Hepatocyte (in vitro differentiated cells): ENCODE measurements around the gene COIL. TPM values are rescaled to one million over a fixed set of nuclear protein-coding genes. Genes with fewer than 3 reads are reported as not detected.

Experiments used
- DNase-seq: peaks from one replicate; pipeline ENCODE4 v3.0.0-alpha.2; 2016; ENCODE audit warnings: low spot score
- H2AFZ ChIP-seq: fragments of 200-600 bp; sonication (generic); 2 replicates; pipeline ENCODE4 v1.6.0; 2016; ENCODE audit warnings: antibody characterized with exemption, mild to moderate bottlenecking
- H3K27ac ChIP-seq: fragments of 200-600 bp; sonication (generic); 2 replicates; pipeline ENCODE4 v1.5.1; 2016; ENCODE audit warnings: mild to moderate bottlenecking
- H3K27me3 ChIP-seq: fragments of 200-600 bp; sonication (generic); 2 replicates; pipeline ENCODE4 v1.6.1; 2016
- H3K36me3 ChIP-seq: fragments of 200-600 bp; sonication (generic); replicated peaks from 2 replicates; pipeline ENCODE4 v1.5.1; 2016; ENCODE audit warnings: low read depth; ENCODE audit not compliant: insufficient read depth
- H3K4me1 ChIP-seq: fragments of 200-600 bp; sonication (generic); 2 replicates; pipeline ENCODE4 v1.5.1; 2016; ENCODE audit warnings: mild to moderate bottlenecking, moderate library complexity; ENCODE audit not compliant: insufficient read depth
- H3K4me2 ChIP-seq: fragments of 200-600 bp; sonication (generic); 2 replicates; pipeline ENCODE4 v1.6.0; 2016
- H3K4me3 ChIP-seq: fragments of 200-600 bp; sonication (generic); 2 replicates; pipeline ENCODE4 v1.5.1; 2016; ENCODE audit warnings: mild to moderate bottlenecking
- H3K79me2 ChIP-seq: fragments of 200-600 bp; sonication (generic); 2 replicates; pipeline ENCODE4 v1.6.0; 2017; ENCODE audit warnings: mild to moderate bottlenecking
- H3K9me2 ChIP-seq: fragments of 200-600 bp; sonication (generic); replicated peaks from 2 replicates; pipeline ENCODE4 v1.6.0; 2017; ENCODE audit warnings: mild to moderate bottlenecking; ENCODE audit not compliant: insufficient read depth
- H3K9me3 ChIP-seq: fragments of 200-600 bp; sonication (generic); 2 replicates; pipeline ENCODE4 v1.5.1; 2016; ENCODE audit warnings: low read depth, mild to moderate bottlenecking
- H4K20me1 ChIP-seq: fragments of 200-600 bp; sonication (generic); 2 replicates; pipeline ENCODE4 v1.6.0; 2016; ENCODE audit warnings: mild to moderate bottlenecking; ENCODE audit not compliant: insufficient read depth, poor library complexity, severe bottlenecking
- CTCF ChIP-seq: fragments of 200-600 bp; sonication (generic); IDR thresholded peaks from 2 replicates; pipeline ENCODE4 v1.5.1; 2016; ENCODE audit warnings: antibody characterized with exemption, mild to moderate bottlenecking; ENCODE audit not compliant: poor library complexity
- EZH2 ChIP-seq: fragments of 200-600 bp; sonication (generic); IDR thresholded peaks from 2 replicates; pipeline ENCODE4 v1.6.1; 2016; ENCODE audit warnings: antibody characterized with exemption, mild to moderate bottlenecking, borderline replicate concordance
- EZH2phosphoT487 ChIP-seq: fragments of 200-600 bp; sonication (generic); IDR thresholded peaks from one replicate; pipeline ENCODE4 v1.6.1; 2018; ENCODE audit warnings: antibody characterized with exemption, mild to moderate bottlenecking, low read depth, moderate library complexity; ENCODE audit not compliant: unreplicated experiment, severe bottlenecking
- WGBS: methylation state at CpG from one replicate; pipeline ENCODE4 v1.1.6; 2016; ENCODE audit warnings: low lambda C conversion rate; ENCODE audit errors: missing lambda C conversion rate; 5-methylcytosine and 5-hydroxymethylcytosine counted together
- microRNA counts: library from miRNA; unstranded; fragments of <30 nt; microRNA quantifications from one replicate; lab custom pipeline; 2017
- polyA plus RNA-seq: library from polyadenylated mRNA; unstranded; fragments of >200 nt; fragmentation: Nextera tagmentation; extraction: Ambion mirVana; gene quantifications from 2 replicates; pipeline ENCODE4 v1.2.1, GENCODE V29; 2016
- total RNA-seq: library from RNA; depleted of rRNA; stranded (reverse); fragments of >200 nt; gene quantifications from 2 replicates; pipeline ENCODE4 v1.2.3, GENCODE V29; 2014

COIL gene
- total and polyA plus RNA-seq, 2 experiments from 2014 or later: 12.9 to 21.0 TPM

- Histone ChIP-seq H3K4me1 (peaks cover 4% of the 10 kb centered on the region), H3K79me2 (no peaks in the 10 kb centered on the region), H3K9me2 (no peaks in the 10 kb centered on the region), H3K4me2 (no peak overlapping the region), H3K4me3 (no peak overlapping the region), H4K20me1 (no peaks in the 10 kb centered on the region), H3K9me3 (no peaks in the 10 kb centered on the region), H3K36me3 (no peaks in the 10 kb centered on the region), H3K27ac (no peak overlapping the region), H3K27me3 (no peaks in the 10 kb centered on the region), H2AFZ (no peak overlapping the region)
- 96% methylated on average over 16 of the region's 16 CpGs for WGBS
- TF ChIP-seq EZH2phosphoT487: no peak
- TF ChIP-seq CTCF: no peak
- no peak for TF ChIP-seq EZH2
- DNase-seq: no peak
Observed at GRCh38 chr17:56891751-56892150, 69.1 kb downstream of the COIL start.

DNA sequence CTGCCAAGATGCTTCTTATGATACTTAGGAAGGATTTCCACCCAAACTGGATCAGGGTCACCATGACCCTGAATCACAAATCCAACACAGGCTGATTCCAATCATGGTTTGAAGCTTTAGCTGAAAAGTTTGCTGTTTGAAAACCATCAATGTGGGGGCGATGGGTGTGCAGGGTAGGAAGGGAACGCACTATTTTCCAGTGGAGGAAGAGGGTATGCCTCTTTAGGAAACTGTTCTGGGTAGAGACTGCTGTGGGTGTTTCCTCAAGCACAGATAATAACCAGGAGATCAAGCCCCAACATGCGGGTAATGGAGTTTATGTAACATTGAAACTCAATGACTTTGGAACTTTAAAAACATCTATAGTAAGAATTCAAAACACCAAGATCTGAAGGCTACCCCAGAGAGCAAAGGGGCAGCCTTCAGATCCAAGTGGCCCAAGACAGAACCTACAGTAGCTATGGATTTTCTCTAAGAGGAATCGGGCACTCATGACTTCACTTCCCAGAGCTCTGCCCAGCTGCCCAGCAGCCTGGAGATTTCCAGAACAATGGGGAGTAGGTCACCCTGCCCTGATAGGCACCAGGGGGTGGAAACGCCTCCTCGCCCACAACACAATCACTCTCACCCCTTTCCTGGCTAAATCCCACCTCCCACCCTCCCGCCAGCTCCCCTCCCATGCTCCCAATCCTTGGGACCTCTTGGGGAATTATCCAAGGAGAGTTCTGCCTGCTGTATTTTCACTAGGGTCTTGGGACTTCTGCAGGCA, 69.8 kb downstream of the COIL start:
- TF ChIP-seq EZH2 (no peak), EZH2phosphoT487 (no peak), CTCF (no peak)
- DNase-seq: no peak
- Histone ChIP-seq H3K36me3 (no peaks in the 10 kb centered on the region), H3K79me2 (no peaks in the 10 kb centered on the region), H4K20me1 (no peaks in the 10 kb centered on the region), H3K4me1 (peaks cover 11% of the 10 kb centered on the region), H3K27ac (no peak overlapping the region), H3K9me2 (no peaks in the 10 kb centered on the region), H3K9me3 (no peaks in the 10 kb centered on the region), H3K4me2 (no peak overlapping the region), H3K4me3 (no peak overlapping the region), H3K27me3 (no peaks in the 10 kb centered on the region), H2AFZ (no peak overlapping the region)
- WGBS: 96% methylated on average over 7 of the region's 7 CpGs

DNA sequence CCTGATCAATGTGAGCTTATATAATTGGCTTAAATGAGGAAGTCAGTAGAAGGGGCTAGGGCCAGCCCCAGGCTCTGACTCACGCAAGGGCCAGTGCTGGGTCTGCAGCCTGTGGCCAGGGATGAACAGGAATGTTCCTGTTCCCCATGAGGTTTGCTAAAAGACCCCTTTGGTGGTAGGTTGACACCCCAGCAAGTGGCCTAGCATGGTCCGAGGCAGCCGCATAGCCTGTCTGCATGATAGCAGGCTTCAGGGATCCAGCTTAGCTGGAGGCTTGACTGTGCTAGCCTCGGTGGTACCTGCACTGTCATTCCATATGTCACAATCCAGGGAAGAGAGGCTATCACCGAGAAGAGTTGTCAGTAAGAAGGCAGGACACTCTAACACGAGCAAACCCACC, 70.5 kb downstream of the COIL start:
- no peak overlapping the region for H3K4me2 ChIP-seq
- whole genome bisulfite sequencing: 97% methylated on average over 6 of the region's 6 CpGs
- H3K36me3 ChIP-seq: no peaks in the 10 kb centered on the region
- H2AFZ ChIP-seq: no peak overlapping the region
- DNase-seq: no peak
- H4K20me1 ChIP-seq: no peaks in the 10 kb centered on the region
- TF ChIP-seq CTCF: no peak
- no peak for TF ChIP-seq EZH2phosphoT487
- no peak for TF ChIP-seq EZH2
- peaks cover 11% of the 10 kb centered on the region for H3K4me1 ChIP-seq
- no peaks in the 10 kb centered on the region for H3K9me3 ChIP-seq
- H3K27me3 ChIP-seq: no peaks in the 10 kb centered on the region
- no peaks in the 10 kb centered on the region for H3K79me2 ChIP-seq
- no peak overlapping the region for H3K27ac ChIP-seq
- no peaks in the 10 kb centered on the region for H3K9me2 ChIP-seq
- no peak overlapping the region for H3K4me3 ChIP-seq

MicroRNA genes within 50 kb of the gene (microRNA counts, 767-probe panel; counts per million panel counts)
- not detected for microRNA hsa-miR-3614-5p (lab: Ali Mortazavi, UCI)

Other genes starting within 250 kb of the COIL start
- gene C17orf67, start 127.1 kb downstream of the COIL start, total RNA-seq: 0.16 and 0.27 TPM in 2 replicates
- 0.73 and 1.6 TPM in 2 replicates for gene C17orf67, start 127.1 kb downstream of the COIL start, polyA plus RNA-seq
- 5.5 and 6.6 TPM in 2 replicates for gene DGKE, start 126.9 kb downstream of the COIL start, total RNA-seq
- 1.2 and 3.4 TPM in 2 replicates for gene DGKE, start 126.9 kb downstream of the COIL start, polyA plus RNA-seq
- 24.6 and 26.3 TPM in 2 replicates for gene TRIM25, start 47.0 kb downstream of the COIL start, total RNA-seq
- gene TRIM25, start 47.0 kb downstream of the COIL start, polyA plus RNA-seq: 9.1 and 11.4 TPM in 2 replicates
- 68.3 and 81.2 TPM in 2 replicates for gene SCPEP1, start 17.1 kb upstream of the COIL start, total RNA-seq
- 86.7 and 90.5 TPM in 2 replicates for gene SCPEP1, start 17.1 kb upstream of the COIL start, polyA plus RNA-seq
- 46.7 and 59.1 TPM in 2 replicates for gene AKAP1, start 124.2 kb upstream of the COIL start, total RNA-seq
- 28.0 and 33.0 TPM in 2 replicates for gene AKAP1, start 124.2 kb upstream of the COIL start, polyA plus RNA-seq